ENCODE results near the gene APOC3.

Gene APOC3

GRCh38 chr11:116881143-116881542 is 51.4 kb downstream of the APOC3 start:
- DNase-seq (ENCODE audit: low read depth in 1 of 2, low spot score in 1 of 2) = no peak
- in situ Hi-C loops (cut with HindIII; ENCODE audit: low pct_unique_long_range_greater_than_20kb, low sequenced_read_pairs) = no loop called here
- TF ChIP-seq JUND (IDR thresholded peaks at IDR 0.05; ENCODE audit: low read depth) = no peak

- in situ Hi-C loops (cut with HindIII; ENCODE audit: low pct_unique_long_range_greater_than_20kb, low sequenced_read_pairs) = no loop called here
- DNase-seq (ENCODE audit: low read depth in 1 of 2, low spot score in 1 of 2) = no peak
- TF ChIP-seq JUND (IDR thresholded peaks at IDR 0.05; ENCODE audit: low read depth) = no peak
Measured at GRCh38 chr11:116882386-116882785, 52.7 kb downstream of the APOC3 start.

Data from T47D (cell line).